ENCODE results near the gene MYOF. TPM values are rescaled to one million over a fixed set of nuclear protein-coding genes. Genes with fewer than 3 reads are reported as not detected.

The MYOF gene
- total RNA-seq, 5 donors from 2014 or later (not counting 1 experiment from before 2014, with no cell fraction given) = 0.65 to 1.1 (median 0.86) TPM

DNA sequence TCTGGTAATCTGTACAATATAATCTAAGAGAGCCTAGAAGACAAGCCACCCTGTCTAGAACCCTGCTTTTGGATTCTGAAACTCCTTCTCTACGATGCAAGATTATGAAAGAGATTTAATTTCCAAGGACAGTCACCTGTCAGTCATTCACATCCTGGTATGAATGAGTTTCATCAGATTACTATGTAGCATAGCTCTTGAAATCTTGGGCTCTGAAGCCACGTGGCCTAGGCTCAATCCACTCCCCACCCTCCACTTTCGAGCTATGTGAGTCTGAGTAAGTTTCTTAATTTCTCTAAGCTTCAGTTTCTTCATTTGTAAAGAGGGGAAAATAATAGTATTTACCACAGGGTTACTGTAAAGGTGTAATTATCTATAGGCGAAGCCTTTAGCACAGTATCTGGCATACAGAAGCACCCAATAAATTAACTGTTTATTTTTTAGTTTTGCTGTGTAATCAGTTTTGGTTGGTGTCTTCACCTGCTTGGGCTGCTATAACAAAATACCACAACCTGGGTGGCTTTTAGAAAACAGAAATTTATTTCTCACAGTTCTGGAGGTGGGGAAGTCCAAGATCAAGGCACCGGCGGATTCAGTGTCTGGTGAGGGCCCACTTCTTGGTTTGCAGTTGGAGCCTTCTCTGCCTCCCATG, 71.3 kb downstream of the MYOF start:
- Histone ChIP-seq H3K36me3 (ENCODE audit: control insufficient read depth in 2 of 2, extremely low read depth in 1 of 2, insufficient read depth in 1 of 2, low read length in 1 of 2) (no peaks in the 10 kb centered on the region), H3K27ac (ENCODE audit: low read length) (peak overlapping the region; percentile 72), H3K4me1 (ENCODE audit: control insufficient read depth in 1 of 2, extremely low read depth in 1 of 2, insufficient read depth in 2 of 2, low read length in 2 of 2) (peaks cover 50 to 63% of the 10 kb centered on the region in 2 experiments), H3K4me3 (ENCODE audit: control insufficient read depth in 1 of 2, extremely low read depth in 1 of 2, low read length in 1 of 2) (no peak overlapping the region), H3K9me3 (no peaks in the 10 kb centered on the region), H3K27me3 (replicated peaks in 1 of 2; ENCODE audit: control insufficient read depth in 2 of 2, extremely low read depth in 1 of 2, insufficient read depth in 2 of 2, low read length in 1 of 2) (no peaks in the 10 kb centered on the region)
- ChIA-PET CTCF (no interaction called here), POLR2A (interaction anchor here in 1 of 2 donors (0.6 kb wide), 1 partner anchor 1375 kb away, joined by 3 read pairs; no protein-coding TSS in a partner anchor)
- 50% methylated on average over 2 of the region's 6 CpGs for WGBS (ENCODE audit: insufficient coverage)
- no peak for ATAC-seq (replicated peaks in 1 of 4)
- Mint-ChIP-seq H3K36me3 (no peaks in the 10 kb centered on the region), H3K9me3 (no peaks in the 10 kb centered on the region), H3K27me3 (no peaks in the 10 kb centered on the region), H3K27ac (peak overlapping the region; percentile 87 to 91), H3K4me1 (peaks cover 67 to 72% (median 72%) of the 10 kb centered on the region in 3 donors), H3K4me3 (peak overlapping the region in 1 of 3 donors; percentile 65)
- DNase-seq = no peak

DNA sequence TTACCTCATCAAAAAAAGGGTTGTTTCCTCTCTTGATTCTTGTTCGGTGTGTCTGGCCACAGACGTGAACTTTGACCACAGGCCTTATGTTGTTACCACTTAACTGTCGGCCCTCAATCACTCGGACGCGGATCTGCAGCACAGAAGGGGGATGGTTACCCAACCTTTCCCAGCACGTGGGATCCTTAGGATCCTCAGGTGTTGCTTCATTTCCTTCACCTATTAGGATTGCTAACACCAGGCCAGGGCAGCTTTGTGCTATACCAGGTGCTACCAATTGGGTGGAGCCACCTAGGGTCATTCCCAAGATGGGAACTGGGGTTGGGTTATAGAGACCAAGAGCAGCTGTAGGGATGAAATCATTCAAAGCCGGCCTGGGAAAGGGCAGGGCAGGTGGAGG, 73.4 kb downstream of the MYOF start:
- CTCF ChIA-PET = interaction anchor here in 1 of 2 donors (1.6 kb wide), 1 partner anchor 102 kb away, joined by 6 read pairs; no protein-coding TSS in a partner anchor

DNA sequence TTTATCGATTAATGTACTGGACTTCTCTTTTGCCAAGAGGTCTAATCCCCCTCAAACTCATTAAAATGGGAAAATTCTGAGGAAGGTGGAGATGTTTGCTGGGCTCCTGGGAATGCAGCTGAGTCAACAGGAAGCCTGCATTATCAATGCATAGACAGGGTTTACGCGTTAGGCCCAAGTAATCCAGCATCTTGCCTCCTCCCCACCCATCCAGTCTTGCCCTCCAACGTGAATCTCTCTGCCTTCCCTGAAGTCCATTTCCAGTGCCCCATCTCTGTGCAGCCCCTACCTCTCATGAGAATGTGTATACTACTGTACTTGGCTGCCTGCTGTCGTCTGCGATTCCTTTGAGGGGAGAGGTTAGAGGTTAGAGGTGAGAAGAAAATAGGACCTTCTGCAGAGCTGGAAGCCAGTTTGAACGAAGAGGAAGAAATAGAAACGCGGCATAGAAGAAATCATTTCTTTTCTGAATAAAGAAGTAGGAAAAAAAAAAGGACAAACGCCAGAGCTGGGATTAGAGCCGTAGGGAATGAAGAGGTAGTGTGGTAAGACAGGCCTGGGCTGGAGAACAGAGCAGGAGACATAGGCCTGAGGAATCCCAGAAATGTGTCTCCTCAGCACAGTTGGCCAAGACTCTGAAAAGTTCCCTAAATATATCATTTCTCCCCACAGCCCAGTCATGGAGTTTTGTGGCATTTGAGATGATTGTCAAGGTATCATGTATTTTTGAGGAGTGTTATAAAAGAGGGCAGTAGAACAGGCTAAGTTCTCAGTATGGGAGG, 75.6 kb downstream of the MYOF start:
- H3K27ac Mint-ChIP-seq = no peak overlapping the region
- no peak for ATAC-seq (replicated peaks in 1 of 4)
- no peak for DNase-seq
- Histone ChIP-seq H3K9me3 (no peaks in the 10 kb centered on the region), H3K27ac (ENCODE audit: low read length) (no peak overlapping the region), H3K4me1 (ENCODE audit: control insufficient read depth in 1 of 2, extremely low read depth in 1 of 2, insufficient read depth in 2 of 2, low read length in 2 of 2) (peaks cover 21 to 28% of the 10 kb centered on the region in 2 experiments), H3K36me3 (ENCODE audit: control insufficient read depth in 2 of 2, extremely low read depth in 1 of 2, insufficient read depth in 1 of 2, low read length in 1 of 2) (no peaks in the 10 kb centered on the region), H3K27me3 (replicated peaks in 1 of 2; ENCODE audit: control insufficient read depth in 2 of 2, extremely low read depth in 1 of 2, insufficient read depth in 2 of 2, low read length in 1 of 2) (no peaks in the 10 kb centered on the region), H3K4me3 (ENCODE audit: control insufficient read depth in 1 of 2, extremely low read depth in 1 of 2, low read length in 1 of 2) (no peak overlapping the region)
- no peak overlapping the region for H3K4me3 Mint-ChIP-seq
- CTCF ChIA-PET = interaction anchor here (0.6 to 0.7 kb wide), 2 partner anchors 243 to 283 kb away, joined by 3 to 5 read pairs; no protein-coding TSS in a partner anchor
- H3K36me3 Mint-ChIP-seq = no peaks in the 10 kb centered on the region
- no peaks in the 10 kb centered on the region for H3K9me3 Mint-ChIP-seq
- H3K4me1 Mint-ChIP-seq = peaks cover 32 to 39% (median 36%) of the 10 kb centered on the region in 3 donors
- WGBS (ENCODE audit: insufficient coverage) = 95% methylated on average over 9 of the region's 11 CpGs
- POLR2A ChIA-PET = no interaction called here
- no peaks in the 10 kb centered on the region for H3K27me3 Mint-ChIP-seq

More for the DNA sequence above, 73.4 kb downstream of the MYOF start:
- Mint-ChIP-seq H3K27me3 (no peaks in the 10 kb centered on the region), H3K9me3 (no peaks in the 10 kb centered on the region), H3K27ac (no peak overlapping the region), H3K36me3 (no peaks in the 10 kb centered on the region), H3K4me3 (no peak overlapping the region), H3K4me1 (peaks cover 54 to 58% (median 55%) of the 10 kb centered on the region in 3 donors)
- DNase-seq (no peak), ATAC-seq (replicated peaks in 1 of 4) (no peak)
- H3K36me3 ChIP-seq (ENCODE audit: control insufficient read depth in 2 of 2, extremely low read depth in 1 of 2, insufficient read depth in 1 of 2, low read length in 1 of 2) = no peaks in the 10 kb centered on the region
- no peak overlapping the region for H3K27ac ChIP-seq (ENCODE audit: low read length)
- H3K4me1 ChIP-seq (ENCODE audit: control insufficient read depth in 1 of 2, extremely low read depth in 1 of 2, insufficient read depth in 2 of 2, low read length in 2 of 2) = peaks cover 38 to 50% of the 10 kb centered on the region in 2 experiments
- H3K9me3 ChIP-seq = no peaks in the 10 kb centered on the region
- POLR2A ChIA-PET = no interaction called here
- 82% methylated on average over 8 of the region's 8 CpGs for WGBS (ENCODE audit: insufficient coverage)
- no peaks in the 10 kb centered on the region for H3K27me3 ChIP-seq (replicated peaks in 1 of 2; ENCODE audit: control insufficient read depth in 2 of 2, extremely low read depth in 1 of 2, insufficient read depth in 2 of 2, low read length in 1 of 2)
- H3K4me3 ChIP-seq (ENCODE audit: control insufficient read depth in 1 of 2, extremely low read depth in 1 of 2, low read length in 1 of 2) = no peak overlapping the region

DNA sequence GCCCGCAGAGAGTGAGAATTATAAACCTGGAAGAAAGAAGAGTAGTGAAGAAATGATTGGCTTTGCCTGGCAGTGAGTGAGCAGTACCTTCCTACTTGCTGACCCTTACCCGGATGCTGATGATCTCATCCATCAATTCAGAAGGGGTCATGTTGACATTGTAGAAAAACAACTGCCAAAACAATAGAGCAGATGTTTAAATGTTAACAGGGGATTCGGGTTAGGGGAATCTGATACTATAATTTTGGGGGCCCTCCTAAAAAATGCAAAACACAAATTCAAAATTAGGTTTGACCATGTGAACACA, 78.1 kb downstream of the MYOF start:
- no peaks in the 10 kb centered on the region for H3K9me3 ChIP-seq
- ATAC-seq (replicated peaks in 1 of 4) (no peak), DNase-seq (no peak)
- POLR2A ChIA-PET = interaction anchor here (0.6 to 0.7 kb wide), 2 partner anchors 67 to 530 kb away, joined by 3 to 8 read pairs; no protein-coding TSS in a partner anchor
- no peaks in the 10 kb centered on the region for H3K36me3 ChIP-seq (ENCODE audit: control insufficient read depth in 2 of 2, extremely low read depth in 1 of 2, insufficient read depth in 1 of 2, low read length in 1 of 2)
- H3K9me3 Mint-ChIP-seq = no peaks in the 10 kb centered on the region
- H3K4me1 ChIP-seq (ENCODE audit: control insufficient read depth in 1 of 2, extremely low read depth in 1 of 2, insufficient read depth in 2 of 2, low read length in 2 of 2) = peaks cover 4 to 7% of the 10 kb centered on the region in 2 experiments
- no peak overlapping the region for H3K4me3 Mint-ChIP-seq
- H3K27me3 Mint-ChIP-seq = no peaks in the 10 kb centered on the region
- H3K27me3 ChIP-seq (replicated peaks in 1 of 2; ENCODE audit: control insufficient read depth in 2 of 2, extremely low read depth in 1 of 2, insufficient read depth in 2 of 2, low read length in 1 of 2) = no peaks in the 10 kb centered on the region
- no peak overlapping the region for H3K27ac ChIP-seq (ENCODE audit: low read length)
- H3K27ac Mint-ChIP-seq = no peak overlapping the region
- CTCF ChIA-PET = interaction anchor here (0.7 to 1.2 kb wide), 2 partner anchors 32 to 78 kb away, joined by 4 to 10 read pairs; partner anchors contain the start of gene MYOF (in 1 of the 2)
- WGBS (ENCODE audit: insufficient coverage) = no CpG with 5 or more reads among the region's 3 CpGs
- H3K36me3 Mint-ChIP-seq = no peaks in the 10 kb centered on the region
- H3K4me1 Mint-ChIP-seq = peaks cover 8 to 23% (median 12%) of the 10 kb centered on the region in 3 donors
- no peak overlapping the region for H3K4me3 ChIP-seq (ENCODE audit: control insufficient read depth in 1 of 2, extremely low read depth in 1 of 2, low read length in 1 of 2)

DNA sequence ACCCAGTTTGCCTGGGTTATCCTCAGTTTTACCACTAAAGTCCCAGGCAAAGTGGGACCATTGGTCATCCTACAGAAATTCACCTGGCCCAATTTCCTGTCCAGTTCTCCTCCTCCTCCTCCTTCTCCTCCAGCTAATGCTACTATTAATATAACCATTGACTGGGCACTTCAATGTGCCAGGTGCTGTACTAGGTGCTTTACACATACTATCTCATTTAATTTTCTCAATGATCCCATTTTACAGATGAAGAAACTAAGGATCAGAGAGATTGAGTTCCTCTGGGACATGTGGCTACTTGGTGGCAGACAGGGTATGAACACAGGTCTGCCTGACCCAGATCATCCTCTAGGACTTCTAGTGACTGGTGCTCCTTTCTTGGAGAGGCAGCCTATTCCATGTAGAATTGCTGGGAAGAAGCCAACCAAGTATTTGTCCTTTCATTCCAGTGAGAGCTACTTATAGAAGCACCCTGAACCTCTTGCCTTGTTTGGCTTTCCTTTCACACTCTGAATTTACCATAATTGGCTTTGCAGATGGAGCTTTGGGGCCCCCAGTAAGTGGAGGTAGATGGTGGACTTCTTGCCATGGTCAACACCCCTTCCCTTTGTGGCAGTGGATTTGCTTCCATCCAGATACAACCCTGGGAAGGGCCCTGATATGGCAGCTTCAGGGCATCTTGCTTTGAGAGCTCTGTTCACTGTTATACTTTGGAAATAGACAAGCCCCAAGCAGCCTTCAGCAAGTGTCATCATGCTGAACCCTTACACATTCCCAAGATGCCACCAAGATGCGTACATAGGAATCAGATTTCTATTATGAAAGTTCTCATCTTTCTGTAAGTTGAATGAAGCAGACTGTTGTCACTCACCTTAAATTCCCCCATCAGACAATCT, 78.7 kb downstream of the MYOF start:
- Mint-ChIP-seq H3K4me1 (peaks cover 2 to 17% (median 7%) of the 10 kb centered on the region in 3 donors), H3K4me3 (no peak overlapping the region), H3K27ac (no peak overlapping the region), H3K36me3 (no peaks in the 10 kb centered on the region), H3K9me3 (no peaks in the 10 kb centered on the region), H3K27me3 (no peaks in the 10 kb centered on the region)
- DNase-seq = no peak
- Histone ChIP-seq H3K36me3 (ENCODE audit: control insufficient read depth in 2 of 2, extremely low read depth in 1 of 2, insufficient read depth in 1 of 2, low read length in 1 of 2) (no peaks in the 10 kb centered on the region), H3K4me1 (ENCODE audit: control insufficient read depth in 1 of 2, extremely low read depth in 1 of 2, insufficient read depth in 2 of 2, low read length in 2 of 2) (peaks cover 0 to under 1% of the 10 kb centered on the region in 2 experiments), H3K27ac (ENCODE audit: low read length) (no peak overlapping the region), H3K9me3 (no peaks in the 10 kb centered on the region), H3K27me3 (replicated peaks in 1 of 2; ENCODE audit: control insufficient read depth in 2 of 2, extremely low read depth in 1 of 2, insufficient read depth in 2 of 2, low read length in 1 of 2) (no peaks in the 10 kb centered on the region), H3K4me3 (ENCODE audit: control insufficient read depth in 1 of 2, extremely low read depth in 1 of 2, low read length in 1 of 2) (no peak overlapping the region)
- no CpG with 5 or more reads among the region's 1 CpG for WGBS (ENCODE audit: insufficient coverage)
- ATAC-seq (replicated peaks in 1 of 4) = no peak
- ChIA-PET CTCF (interaction anchor here in 1 of 2 donors (1.0 kb wide), 1 partner anchor 27 kb away, joined by 3 read pairs; no protein-coding TSS in a partner anchor), POLR2A (no interaction called here)

DNA sequence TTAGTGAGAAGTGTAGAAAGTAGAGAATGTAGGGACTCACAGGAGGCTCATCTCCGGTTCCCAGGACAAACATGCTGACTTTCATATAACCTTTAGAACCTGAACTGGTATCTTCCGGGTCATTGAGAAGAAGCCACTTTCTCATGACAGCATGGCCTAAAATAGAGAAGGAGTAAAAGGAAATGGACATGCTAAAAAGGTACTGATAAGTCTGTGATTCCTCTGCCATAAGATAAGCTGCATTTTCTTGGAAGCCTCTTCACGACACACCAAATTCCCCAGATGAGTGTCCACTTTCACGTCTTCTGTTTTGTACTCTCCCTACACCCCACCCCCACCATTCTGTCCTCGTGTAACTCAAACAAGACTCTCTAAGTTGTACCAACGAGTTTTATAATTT, 79.9 kb downstream of the MYOF start:
- Mint-ChIP-seq H3K9me3 (no peaks in the 10 kb centered on the region), H3K4me3 (no peak overlapping the region), H3K36me3 (no peaks in the 10 kb centered on the region), H3K4me1 (peaks cover 2 to 17% (median 7%) of the 10 kb centered on the region in 3 donors), H3K27me3 (no peaks in the 10 kb centered on the region), H3K27ac (no peak overlapping the region)
- H3K27me3 ChIP-seq (replicated peaks in 1 of 2; ENCODE audit: control insufficient read depth in 2 of 2, extremely low read depth in 1 of 2, insufficient read depth in 2 of 2, low read length in 1 of 2) = no peaks in the 10 kb centered on the region
- no peaks in the 10 kb centered on the region for H3K4me1 ChIP-seq (ENCODE audit: control insufficient read depth in 1 of 2, extremely low read depth in 1 of 2, insufficient read depth in 2 of 2, low read length in 2 of 2)
- H3K36me3 ChIP-seq (ENCODE audit: control insufficient read depth in 2 of 2, extremely low read depth in 1 of 2, insufficient read depth in 1 of 2, low read length in 1 of 2) = no peaks in the 10 kb centered on the region
- CTCF ChIA-PET = interaction anchor here in 1 of 2 donors (1.0 kb wide), 1 partner anchor 26 kb away, joined by 3 read pairs; no protein-coding TSS in a partner anchor
- H3K27ac ChIP-seq (ENCODE audit: low read length) = no peak overlapping the region
- POLR2A ChIA-PET = no interaction called here
- ATAC-seq (replicated peaks in 1 of 4) = no peak
- WGBS (ENCODE audit: insufficient coverage) = no CpG with 5 or more reads among the region's 6 CpGs
- no peaks in the 10 kb centered on the region for H3K9me3 ChIP-seq
- DNase-seq = no peak
- H3K4me3 ChIP-seq (ENCODE audit: control insufficient read depth in 1 of 2, extremely low read depth in 1 of 2, low read length in 1 of 2) = no peak overlapping the region
